KMS-11 (cell line): ENCODE data around the gene ASPHD2.

ENCODE experiments used
- H2AFZ ChIP-seq: fragments of 200-600 bp; sonication (generic); 2 replicates; pipeline ENCODE4 v1.6.1; 2016; ENCODE audit warnings: antibody characterized with exemption, mixed run types, low read depth
- H3K27ac ChIP-seq: fragments of 200-600 bp; sonication (generic); 2 replicates; pipeline ENCODE4 v1.6.1; 2016; ENCODE audit warnings: mild to moderate bottlenecking, mixed run types
- H3K27me3 ChIP-seq: fragments of 200-600 bp; sonication (generic); 2 replicates; pipeline ENCODE4 v1.6.1; 2017; ENCODE audit warnings: mild to moderate bottlenecking, low read depth, mixed run types, moderate library complexity; ENCODE audit not compliant: insufficient read depth
- H3K36me3 ChIP-seq: fragments of 200-600 bp; sonication (generic); 2 replicates; pipeline ENCODE4 v1.6.1; 2017; ENCODE audit warnings: mild to moderate bottlenecking, mixed run types; ENCODE audit not compliant: insufficient read depth
- H3K4me1 ChIP-seq: fragments of 200-600 bp; sonication (generic); 2 replicates; pipeline ENCODE4 v1.6.1; 2016; ENCODE audit warnings: mild to moderate bottlenecking, low read depth, mixed run types; ENCODE audit not compliant: poor library complexity, severe bottlenecking
- H3K4me2 ChIP-seq: fragments of 200-600 bp; sonication (generic); 2 replicates; pipeline ENCODE4 v1.7.0; 2016; ENCODE audit warnings: mild to moderate bottlenecking, mixed run types
- H3K4me3 ChIP-seq: fragments of 200-600 bp; sonication (generic); IDR thresholded peaks from 2 replicates; pipeline ENCODE4 v1.6.1; 2017; ENCODE audit warnings: low read depth, low read length, mixed read lengths; ENCODE audit not compliant: insufficient read depth
- H3K79me2 ChIP-seq: fragments of 200-600 bp; sonication (generic); 2 replicates; pipeline ENCODE4 v1.6.1; 2016; ENCODE audit warnings: low read depth, mixed run types; ENCODE audit not compliant: insufficient read depth
- H3K9ac ChIP-seq: fragments of 200-600 bp; sonication (generic); 2 replicates; pipeline ENCODE4 v1.6.1; 2016; ENCODE audit warnings: mild to moderate bottlenecking, mixed run types
- H4K20me1 ChIP-seq: fragments of 200-600 bp; sonication (generic); 2 replicates; pipeline ENCODE4 v1.6.1; 2016; ENCODE audit warnings: mild to moderate bottlenecking, mixed run types; ENCODE audit not compliant: insufficient read depth
- TF ChIP-seq, protein P1 (sequence below): fragments of 200-600 bp; sonication (generic); conservative IDR thresholded peaks from 2 replicates; pipeline ENCODE4 v1.6.1; 2017; ENCODE audit warnings: low read depth, mild to moderate bottlenecking, antibody characterized with exemption, low read length, moderate library complexity, mixed read lengths

ASPHD2 gene

DNA sequence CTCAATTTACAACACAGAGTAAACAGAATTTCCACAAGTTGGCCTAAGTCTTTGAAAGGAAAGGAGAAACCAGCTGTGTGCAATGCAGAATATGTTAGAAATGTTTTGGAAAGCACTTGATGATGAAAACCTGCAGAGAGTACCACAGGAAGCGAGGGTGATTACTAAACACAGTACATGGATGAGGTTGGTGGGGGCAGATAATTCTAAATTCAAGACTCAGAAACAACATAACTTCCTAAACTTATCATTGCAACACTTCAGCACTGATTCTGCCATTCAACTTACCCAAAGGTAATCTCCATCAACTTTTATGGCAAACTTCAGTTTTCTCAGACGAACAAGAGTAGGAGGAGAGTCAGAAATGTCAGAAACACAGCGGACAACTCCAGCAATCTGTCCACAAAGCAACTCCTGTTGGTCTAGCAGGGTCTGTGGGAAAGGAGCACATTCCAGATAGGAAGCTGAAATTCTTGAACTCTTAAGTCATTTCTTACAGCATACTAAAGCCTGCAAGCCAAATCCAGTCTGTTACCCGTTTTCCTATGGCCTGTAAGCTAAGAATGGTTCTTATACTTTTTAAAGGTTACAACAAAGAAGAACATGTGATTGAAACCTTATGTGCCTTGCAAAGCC is 47.8 kb downstream of the ASPHD2 start:
- no peak overlapping the region for H3K4me3 ChIP-seq
- no peak overlapping the region for H3K9ac ChIP-seq
- no peak overlapping the region for H3K4me2 ChIP-seq
- H3K27me3 ChIP-seq = no peaks in the 10 kb centered on the region
- H4K20me1 ChIP-seq = no peaks in the 10 kb centered on the region
- H3K27ac ChIP-seq = no peak overlapping the region
- H3K79me2 ChIP-seq = peaks cover 4% of the 10 kb centered on the region; the same call in 1 of the 2 replicates
- TF ChIP-seq, protein P1, sequence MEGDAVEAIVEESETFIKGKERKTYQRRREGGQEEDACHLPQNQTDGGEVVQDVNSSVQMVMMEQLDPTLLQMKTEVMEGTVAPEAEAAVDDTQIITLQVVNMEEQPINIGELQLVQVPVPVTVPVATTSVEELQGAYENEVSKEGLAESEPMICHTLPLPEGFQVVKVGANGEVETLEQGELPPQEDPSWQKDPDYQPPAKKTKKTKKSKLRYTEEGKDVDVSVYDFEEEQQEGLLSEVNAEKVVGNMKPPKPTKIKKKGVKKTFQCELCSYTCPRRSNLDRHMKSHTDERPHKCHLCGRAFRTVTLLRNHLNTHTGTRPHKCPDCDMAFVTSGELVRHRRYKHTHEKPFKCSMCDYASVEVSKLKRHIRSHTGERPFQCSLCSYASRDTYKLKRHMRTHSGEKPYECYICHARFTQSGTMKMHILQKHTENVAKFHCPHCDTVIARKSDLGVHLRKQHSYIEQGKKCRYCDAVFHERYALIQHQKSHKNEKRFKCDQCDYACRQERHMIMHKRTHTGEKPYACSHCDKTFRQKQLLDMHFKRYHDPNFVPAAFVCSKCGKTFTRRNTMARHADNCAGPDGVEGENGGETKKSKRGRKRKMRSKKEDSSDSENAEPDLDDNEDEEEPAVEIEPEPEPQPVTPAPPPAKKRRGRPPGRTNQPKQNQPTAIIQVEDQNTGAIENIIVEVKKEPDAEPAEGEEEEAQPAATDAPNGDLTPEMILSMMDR = no peak
- peaks cover 21% of the 10 kb centered on the region for H3K4me1 ChIP-seq
- no peaks in the 10 kb centered on the region for H3K36me3 ChIP-seq
- H2AFZ ChIP-seq = no peak overlapping the region

DNA sequence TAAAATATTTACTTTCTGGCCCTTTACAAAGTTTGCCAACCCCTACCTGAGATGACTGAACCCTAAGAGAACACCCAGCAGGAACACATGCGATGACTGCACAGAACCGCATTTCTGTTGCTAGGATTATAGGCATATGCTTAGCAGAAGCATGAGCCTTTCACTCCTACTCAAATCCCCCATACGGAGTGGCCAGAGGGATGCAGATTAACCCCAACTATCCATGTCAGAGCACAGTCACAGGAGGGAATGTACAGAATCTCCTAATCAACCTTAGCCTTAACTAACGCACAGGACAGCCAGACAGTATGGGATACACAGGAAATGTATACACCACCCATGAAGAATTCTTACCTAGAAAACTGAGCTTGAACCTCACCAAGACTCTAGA is 48.3 kb downstream of the ASPHD2 start:
- Histone ChIP-seq H3K79me2 (peaks cover 4% of the 10 kb centered on the region; the same call in 1 of the 2 replicates), H2AFZ (no peak overlapping the region), H3K36me3 (no peaks in the 10 kb centered on the region), H3K9ac (no peak overlapping the region), H3K27ac (no peak overlapping the region), H3K4me3 (no peak overlapping the region), H4K20me1 (no peaks in the 10 kb centered on the region), H3K4me2 (no peak overlapping the region), H3K27me3 (no peaks in the 10 kb centered on the region), H3K4me1 (peaks cover 26% of the 10 kb centered on the region)
- TF ChIP-seq, protein P1 = no peak

DNA sequence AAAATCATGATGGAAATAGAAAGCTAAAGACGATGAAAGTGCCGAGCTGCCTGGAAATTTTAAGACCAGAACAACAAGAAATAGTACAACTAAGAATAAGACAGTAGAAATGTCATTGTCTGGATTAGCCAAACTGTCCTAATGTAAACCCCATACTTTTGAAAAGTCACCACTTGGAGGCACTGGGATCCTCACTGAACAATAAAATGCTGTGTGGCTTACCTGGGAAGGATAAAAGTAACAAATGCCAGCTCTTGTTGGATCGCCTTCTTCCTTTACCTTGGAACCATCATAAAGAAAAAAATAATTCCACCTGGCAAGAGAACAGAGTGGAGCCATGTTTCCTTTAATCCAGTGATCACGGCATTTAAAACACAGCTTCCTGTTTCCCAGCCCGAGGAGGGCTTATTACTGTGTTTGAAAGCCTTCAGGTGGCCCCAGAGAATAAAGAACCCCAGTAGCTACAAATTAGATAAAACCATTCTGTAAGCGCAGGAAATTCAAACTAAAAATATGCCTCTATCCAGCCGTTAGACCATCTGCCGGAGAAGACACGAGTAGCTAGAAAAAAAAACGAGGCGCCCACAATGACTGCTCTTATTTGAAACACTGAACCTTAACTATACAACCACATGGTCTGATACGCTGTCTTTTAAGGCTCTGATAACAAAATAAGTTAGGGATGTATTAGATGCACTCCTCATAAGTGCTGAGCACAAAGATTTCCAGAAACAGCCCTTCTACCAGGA is 50.2 kb downstream of the ASPHD2 start:
- no peaks in the 10 kb centered on the region for H3K36me3 ChIP-seq
- no peak overlapping the region for H3K9ac ChIP-seq

DNA sequence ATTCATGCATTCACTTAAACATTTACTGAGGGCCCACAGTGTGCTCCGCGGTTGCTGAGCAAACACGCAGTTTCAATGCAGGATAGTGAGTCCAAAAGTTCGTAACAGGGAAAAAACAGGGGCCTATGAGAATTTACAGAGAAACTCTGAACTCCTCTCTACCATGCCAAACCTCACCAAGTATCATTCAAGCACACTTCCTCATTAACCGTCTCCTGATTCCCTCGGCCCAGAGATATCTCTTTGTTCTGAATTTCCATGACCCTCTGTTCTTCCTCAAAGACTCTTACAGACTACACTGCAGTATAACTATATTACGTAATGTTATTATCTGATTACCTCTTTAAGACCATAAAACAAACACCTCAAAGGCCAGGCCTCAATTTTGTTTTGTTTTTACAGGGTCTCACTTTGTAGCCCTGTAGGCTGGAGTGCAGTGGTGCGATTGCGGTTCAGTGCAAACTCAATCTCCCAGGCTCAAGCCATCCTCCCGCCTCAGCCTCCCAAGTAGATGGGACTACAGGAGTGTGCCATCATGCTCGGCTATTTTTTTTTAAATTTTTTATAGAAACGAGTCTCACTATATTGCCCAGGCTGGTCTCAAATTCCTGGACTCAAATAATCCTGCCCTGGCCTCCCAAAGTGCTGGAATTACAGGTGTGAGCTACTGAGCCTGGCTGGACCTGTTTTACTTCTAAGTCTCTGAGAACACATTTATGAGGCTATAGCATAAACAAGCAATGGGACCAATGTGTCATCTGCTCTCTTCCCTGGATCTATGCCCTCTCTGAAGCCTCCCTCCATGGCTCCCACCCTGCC is 50.9 kb downstream of the ASPHD2 start:
- Histone ChIP-seq H3K4me1 (peaks cover 24% of the 10 kb centered on the region), H3K4me2 (no peak overlapping the region), H3K79me2 (peaks cover 22% of the 10 kb centered on the region; the same call in 1 of the 2 replicates), H3K27ac (no peak overlapping the region), H3K27me3 (no peaks in the 10 kb centered on the region), H2AFZ (no peak overlapping the region), H3K9ac (no peak overlapping the region), H3K4me3 (no peak overlapping the region), H4K20me1 (no peaks in the 10 kb centered on the region), H3K36me3 (no peaks in the 10 kb centered on the region)
- TF ChIP-seq, protein P1 = no peak

More for the DNA sequence above, 50.2 kb downstream of the ASPHD2 start:
- Histone ChIP-seq H3K4me3 (no peak overlapping the region), H3K27ac (no peak overlapping the region), H4K20me1 (no peaks in the 10 kb centered on the region), H3K79me2 (peaks cover 16% of the 10 kb centered on the region; the same call in 1 of the 2 replicates), H3K4me2 (no peak overlapping the region), H3K4me1 (peaks cover 31% of the 10 kb centered on the region), H2AFZ (no peak overlapping the region), H3K27me3 (no peaks in the 10 kb centered on the region)
- TF ChIP-seq, protein P1 = no peak
